ENCODE results near the gene TNIK.

The TNIK gene

DNA sequence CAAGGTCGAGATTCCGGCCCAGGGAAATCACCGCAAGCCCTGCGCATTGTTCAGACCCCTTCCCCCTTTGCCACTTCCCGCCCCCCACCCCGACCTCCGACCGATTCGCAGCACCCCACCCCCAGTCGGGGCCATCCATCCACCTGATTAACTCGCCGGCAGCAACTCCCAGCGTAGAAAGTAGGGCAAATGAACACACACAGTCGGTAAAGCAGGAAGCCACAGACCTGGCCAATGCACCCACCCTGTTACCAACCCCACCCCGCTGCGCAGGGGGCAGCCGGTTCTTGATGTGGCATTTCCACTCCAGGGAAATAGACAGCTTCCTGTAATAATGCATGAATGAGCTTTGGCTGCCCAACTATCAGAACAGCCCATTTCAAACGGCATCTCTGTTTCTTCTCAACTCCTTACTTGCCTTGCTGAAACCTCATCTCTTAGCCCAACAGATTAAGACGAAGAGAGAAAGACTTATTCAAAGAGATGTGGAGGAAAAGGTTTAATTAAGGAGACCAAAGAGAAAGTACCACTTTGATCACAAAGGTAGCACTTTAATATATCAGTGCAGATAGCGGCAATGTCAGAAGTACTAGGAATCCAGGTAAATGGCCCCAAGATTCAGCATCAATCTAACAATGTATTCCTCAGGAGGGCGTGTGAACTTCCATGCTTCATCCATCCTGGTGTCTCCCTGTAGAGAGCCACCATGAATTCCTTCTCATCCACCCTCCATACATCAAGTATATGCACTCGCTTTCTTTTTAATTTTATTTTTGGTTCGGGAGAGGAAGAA lies 1.9 kb downstream of the TNIK start:
- peaks cover 0 to 7% of the 10 kb centered on the region in 2 experiments for H3K27me3 ChIP-seq (ENCODE audit: control insufficient read depth in 1 of 2, insufficient read depth in 1 of 2, low read length in 2 of 2)
- H2AK5ac ChIP-seq (ENCODE audit: low read length, severe bottlenecking), result no peak overlapping the region
- WGBS, result 7% methylated on average over 20 of the region's 23 CpGs
- peak overlapping the region; percentile 78 to 84 for H3K4me3 ChIP-seq (ENCODE audit: insufficient read depth in 1 of 2, low read depth in 1 of 2, low read length in 2 of 2)
- H2BK12ac ChIP-seq (ENCODE audit: low read length in 2 of 2), result peak overlapping the region in 1 of 2 experiments; percentile 65
- peak overlapping the region; percentile 92 for H3K4me2 ChIP-seq (ENCODE audit: low read length, poor library complexity, severe bottlenecking)
- peaks cover 10% of the 10 kb centered on the region for H3K4me1 ChIP-seq (ENCODE audit: control insufficient read depth, insufficient read depth, low read depth, low read length)
- peak overlapping the region; percentile 76 for H3K9ac ChIP-seq (ENCODE audit: low read length)
- H3K27ac ChIP-seq (ENCODE audit: low read length, poor library complexity, severe bottlenecking), result no peak overlapping the region
- H4K8ac ChIP-seq (ENCODE audit: low read length), result peak overlapping the region; percentile 84
- H2BK15ac ChIP-seq (ENCODE audit: low read depth, poor library complexity, severe bottlenecking), result no peak overlapping the region
- peak; percentile 29 for DNase-seq
- H3K9me3 ChIP-seq (ENCODE audit: control insufficient read depth, low read length), result no peaks in the 10 kb centered on the region
- H3K4ac ChIP-seq (ENCODE audit: low read depth in 1 of 2, low read length in 2 of 2), result no peak overlapping the region
- H2AFZ ChIP-seq (ENCODE audit: low read depth, low read length), result peak overlapping the region; percentile 3
- no peak overlapping the region for H2BK5ac ChIP-seq (ENCODE audit: low read depth, low read length, poor library complexity, severe bottlenecking)
- no peak overlapping the region for H4K91ac ChIP-seq (ENCODE audit: low read length)
- no peak overlapping the region for H3K14ac ChIP-seq (ENCODE audit: low read length in 2 of 2)
- H3K18ac ChIP-seq (ENCODE audit: low read depth in 1 of 2, low read length in 2 of 2), result no peak overlapping the region
- H3K23ac ChIP-seq (ENCODE audit: low read length in 2 of 2), result no peak overlapping the region
- peaks cover 18% of the 10 kb centered on the region for H3K79me1 ChIP-seq (replicated peaks; ENCODE audit: low read length, poor library complexity, severe bottlenecking)
- H2BK120ac ChIP-seq (ENCODE audit: low read depth, low read length), result no peak overlapping the region
- no peaks in the 10 kb centered on the region for H3K36me3 ChIP-seq (ENCODE audit: control insufficient read depth in 1 of 2, insufficient read depth in 2 of 2, low read depth in 1 of 2, low read length in 2 of 2)

DNA sequence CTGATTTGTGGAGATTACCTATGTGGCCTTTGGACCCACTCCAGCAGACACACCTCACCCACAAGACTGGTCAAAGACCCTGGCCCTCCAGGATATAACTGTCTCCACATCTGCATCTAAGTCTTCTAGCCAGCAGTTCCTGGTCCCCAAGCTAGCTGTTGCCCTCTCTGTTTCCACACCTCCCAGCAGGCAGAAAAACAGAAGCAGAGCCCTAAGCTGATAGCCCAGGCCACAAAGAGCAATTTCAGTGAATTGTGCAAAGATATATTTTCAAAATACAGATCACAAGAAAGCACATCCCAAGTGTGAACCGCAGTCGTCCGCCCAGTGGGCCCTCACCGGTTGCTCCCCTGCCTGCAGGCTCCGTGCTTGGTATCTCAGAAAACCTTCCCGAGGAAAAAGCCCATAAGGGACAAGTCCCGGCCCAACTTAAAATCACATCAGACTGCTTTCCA lies 2.6 kb downstream of the TNIK start:
- Histone ChIP-seq H3K36me3 (ENCODE audit: control insufficient read depth in 1 of 2, insufficient read depth in 2 of 2, low read depth in 1 of 2, low read length in 2 of 2) (no peaks in the 10 kb centered on the region), H3K4me1 (ENCODE audit: control insufficient read depth, insufficient read depth, low read depth, low read length) (peaks cover 10% of the 10 kb centered on the region), H3K23ac (ENCODE audit: low read length in 2 of 2) (peak overlapping the region in 1 of 2 experiments; percentile 10), H4K8ac (ENCODE audit: low read length) (no peak overlapping the region), H2BK5ac (ENCODE audit: low read depth, low read length, poor library complexity, severe bottlenecking) (no peak overlapping the region), H3K4me2 (ENCODE audit: low read length, poor library complexity, severe bottlenecking) (peak overlapping the region; percentile 92), H3K27me3 (ENCODE audit: control insufficient read depth in 1 of 2, insufficient read depth in 1 of 2, low read length in 2 of 2) (peaks cover 0 to 7% of the 10 kb centered on the region in 2 experiments), H2AK5ac (ENCODE audit: low read length, severe bottlenecking) (no peak overlapping the region), H3K9ac (ENCODE audit: low read length) (no peak overlapping the region), H2AFZ (ENCODE audit: low read depth, low read length) (no peak overlapping the region), H2BK15ac (ENCODE audit: low read depth, poor library complexity, severe bottlenecking) (no peak overlapping the region), H3K79me1 (replicated peaks; ENCODE audit: low read length, poor library complexity, severe bottlenecking) (peaks cover 20% of the 10 kb centered on the region), H3K4ac (ENCODE audit: low read depth in 1 of 2, low read length in 2 of 2) (no peak overlapping the region), H3K27ac (ENCODE audit: low read length, poor library complexity, severe bottlenecking) (no peak overlapping the region), H2BK120ac (ENCODE audit: low read depth, low read length) (no peak overlapping the region), H2BK12ac (ENCODE audit: low read length in 2 of 2) (no peak overlapping the region), H3K14ac (ENCODE audit: low read length in 2 of 2) (no peak overlapping the region), H3K18ac (ENCODE audit: low read depth in 1 of 2, low read length in 2 of 2) (no peak overlapping the region), H4K91ac (ENCODE audit: low read length) (no peak overlapping the region), H3K4me3 (ENCODE audit: insufficient read depth in 1 of 2, low read depth in 1 of 2, low read length in 2 of 2) (peak overlapping the region in 1 of 2 experiments; percentile 63), H3K9me3 (ENCODE audit: control insufficient read depth, low read length) (no peaks in the 10 kb centered on the region)
- peak; percentile 13 for DNase-seq
- WGBS, result 10% methylated on average over 7 of the region's 7 CpGs

DNA sequence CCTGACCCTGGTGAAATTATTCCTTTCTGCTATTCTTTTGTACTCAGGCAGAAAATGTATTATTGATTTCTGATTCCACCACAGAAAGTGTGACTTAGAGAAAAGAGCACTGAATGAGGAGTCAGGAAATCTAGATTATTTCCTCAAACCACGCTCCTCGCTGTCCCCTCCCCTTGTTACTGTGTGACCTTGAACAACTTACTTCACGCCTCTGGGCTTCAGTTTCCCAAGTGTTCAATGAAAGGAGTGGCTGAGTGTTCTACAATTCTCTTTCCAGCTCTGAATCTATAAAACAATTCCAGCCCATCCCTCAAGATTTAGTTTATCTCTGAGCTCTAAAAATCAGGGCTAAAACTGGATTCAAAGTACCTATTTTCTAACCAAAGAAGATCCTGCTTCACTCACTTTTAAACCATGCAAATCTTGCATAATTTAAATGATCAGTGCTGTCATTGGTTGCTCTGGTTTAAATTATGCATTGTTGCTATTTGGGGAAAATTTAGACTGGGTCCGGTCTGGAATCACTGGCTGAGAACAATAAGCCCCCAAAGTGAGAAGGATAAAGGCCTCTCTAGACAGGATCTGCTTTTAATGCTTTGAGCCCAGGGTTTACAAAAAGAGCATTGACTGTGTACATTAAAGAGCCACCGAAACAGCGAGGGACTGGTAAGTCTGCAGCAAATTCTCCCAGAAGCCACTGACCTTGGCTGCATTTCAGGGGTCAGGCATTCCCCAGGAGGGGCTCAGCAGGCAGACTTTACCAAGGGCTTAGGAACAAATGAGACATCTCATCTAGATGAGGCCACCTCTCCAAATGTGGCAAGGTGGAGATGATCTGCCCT lies 3.2 kb downstream of the TNIK start:
- Histone ChIP-seq H3K27ac (ENCODE audit: low read length, poor library complexity, severe bottlenecking) (no peak overlapping the region), H4K8ac (ENCODE audit: low read length) (no peak overlapping the region), H3K36me3 (ENCODE audit: control insufficient read depth in 1 of 2, insufficient read depth in 2 of 2, low read depth in 1 of 2, low read length in 2 of 2) (no peaks in the 10 kb centered on the region), H3K4me1 (ENCODE audit: control insufficient read depth, insufficient read depth, low read depth, low read length) (peaks cover 10% of the 10 kb centered on the region), H2BK12ac (ENCODE audit: low read length in 2 of 2) (no peak overlapping the region), H3K27me3 (ENCODE audit: control insufficient read depth in 1 of 2, insufficient read depth in 1 of 2, low read length in 2 of 2) (peaks cover 0 to 7% of the 10 kb centered on the region in 2 experiments), H4K91ac (ENCODE audit: low read length) (no peak overlapping the region), H3K4me3 (ENCODE audit: insufficient read depth in 1 of 2, low read depth in 1 of 2, low read length in 2 of 2) (no peak overlapping the region), H2BK15ac (ENCODE audit: low read depth, poor library complexity, severe bottlenecking) (no peak overlapping the region), H2AK5ac (ENCODE audit: low read length, severe bottlenecking) (no peak overlapping the region), H3K9ac (ENCODE audit: low read length) (no peak overlapping the region), H3K79me1 (replicated peaks; ENCODE audit: low read length, poor library complexity, severe bottlenecking) (peaks cover 23% of the 10 kb centered on the region), H2BK5ac (ENCODE audit: low read depth, low read length, poor library complexity, severe bottlenecking) (no peak overlapping the region), H2BK120ac (ENCODE audit: low read depth, low read length) (no peak overlapping the region), H3K18ac (ENCODE audit: low read depth in 1 of 2, low read length in 2 of 2) (no peak overlapping the region), H2AFZ (ENCODE audit: low read depth, low read length) (no peak overlapping the region), H3K4me2 (ENCODE audit: low read length, poor library complexity, severe bottlenecking) (peak overlapping the region; percentile 92), H3K23ac (ENCODE audit: low read length in 2 of 2) (no peak overlapping the region), H3K4ac (ENCODE audit: low read depth in 1 of 2, low read length in 2 of 2) (no peak overlapping the region), H3K14ac (ENCODE audit: low read length in 2 of 2) (no peak overlapping the region), H3K9me3 (ENCODE audit: control insufficient read depth, low read length) (no peaks in the 10 kb centered on the region)
- 75% methylated on average over 6 of the region's 6 CpGs for WGBS
- peak; percentile 17 for DNase-seq
